Measurements from ENCODE around the gene CBLB. TPM values are rescaled to one million over a fixed set of nuclear protein-coding genes. Genes with fewer than 3 reads are reported as not detected.

Gene CBLB
- total and polyA plus RNA-seq, 9 donors, result 14.8 to 133 (median 40.5) TPM

DNA sequence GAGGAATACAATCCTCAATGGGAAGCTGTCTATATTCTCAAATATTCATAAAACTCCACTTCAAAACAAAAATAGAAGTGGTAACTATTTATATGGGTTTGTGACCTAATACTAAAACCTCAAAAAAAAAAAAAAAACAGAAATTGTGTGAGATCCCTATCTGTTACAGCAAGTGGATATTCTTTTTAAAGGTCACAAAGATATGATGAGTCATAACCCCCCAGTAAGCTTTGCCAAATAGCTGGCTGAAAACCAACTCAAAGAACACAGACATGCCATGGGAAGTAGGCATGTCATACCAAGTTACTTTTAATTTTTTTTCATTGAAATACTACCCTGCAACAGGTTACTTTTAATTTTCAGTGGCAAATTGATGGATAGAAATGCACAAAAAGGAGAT lies 62.5 kb downstream of the CBLB start:
- no peaks in the 10 kb centered on the region for H3K27me3 ChIP-seq
- H3K9me3 ChIP-seq, result no peaks in the 10 kb centered on the region
- no peak for DNase-seq
- TF ChIP-seq POLR2A (IDR thresholded peaks at IDR 0.05), result no peak
- peaks cover 2% of the 10 kb centered on the region for H3K4me1 ChIP-seq (ENCODE audit: insufficient read depth)
- no peak overlapping the region for H3K27ac ChIP-seq
- no peaks in the 10 kb centered on the region for H3K36me3 ChIP-seq
- H3K4me3 ChIP-seq, result no peak overlapping the region
- intact Hi-C loops (cut with DNase I), result no loop called here

DNA sequence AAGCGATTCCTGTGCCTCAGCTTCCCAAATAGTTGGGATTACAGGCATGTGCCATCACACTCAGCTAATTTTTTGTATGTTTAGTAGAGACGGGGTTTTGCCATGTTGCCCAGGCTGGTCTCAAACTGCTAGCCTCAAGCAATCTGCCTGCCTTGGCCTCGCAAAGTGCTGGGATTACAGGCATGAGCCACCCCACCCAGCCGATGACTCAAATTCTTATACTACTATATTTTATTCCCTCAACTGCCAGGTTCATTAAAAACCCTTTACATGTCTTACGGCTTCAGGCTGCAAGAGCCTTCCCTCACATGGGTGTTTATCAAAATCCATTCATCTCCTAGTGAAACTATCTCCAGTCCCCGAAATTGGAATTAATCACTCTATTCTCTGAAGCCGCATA lies 63.4 kb downstream of the CBLB start:
- TF ChIP-seq POLR2A (IDR thresholded peaks at IDR 0.05) (no peak), EP300 (IDR thresholded peaks at IDR 0.05) (no peak)
- TF ChIP-seq, protein P1, sequence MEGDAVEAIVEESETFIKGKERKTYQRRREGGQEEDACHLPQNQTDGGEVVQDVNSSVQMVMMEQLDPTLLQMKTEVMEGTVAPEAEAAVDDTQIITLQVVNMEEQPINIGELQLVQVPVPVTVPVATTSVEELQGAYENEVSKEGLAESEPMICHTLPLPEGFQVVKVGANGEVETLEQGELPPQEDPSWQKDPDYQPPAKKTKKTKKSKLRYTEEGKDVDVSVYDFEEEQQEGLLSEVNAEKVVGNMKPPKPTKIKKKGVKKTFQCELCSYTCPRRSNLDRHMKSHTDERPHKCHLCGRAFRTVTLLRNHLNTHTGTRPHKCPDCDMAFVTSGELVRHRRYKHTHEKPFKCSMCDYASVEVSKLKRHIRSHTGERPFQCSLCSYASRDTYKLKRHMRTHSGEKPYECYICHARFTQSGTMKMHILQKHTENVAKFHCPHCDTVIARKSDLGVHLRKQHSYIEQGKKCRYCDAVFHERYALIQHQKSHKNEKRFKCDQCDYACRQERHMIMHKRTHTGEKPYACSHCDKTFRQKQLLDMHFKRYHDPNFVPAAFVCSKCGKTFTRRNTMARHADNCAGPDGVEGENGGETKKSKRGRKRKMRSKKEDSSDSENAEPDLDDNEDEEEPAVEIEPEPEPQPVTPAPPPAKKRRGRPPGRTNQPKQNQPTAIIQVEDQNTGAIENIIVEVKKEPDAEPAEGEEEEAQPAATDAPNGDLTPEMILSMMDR (IDR thresholded peaks at IDR 0.05), result no peak
- H3K36me3 ChIP-seq, result no peaks in the 10 kb centered on the region
- H3K9me3 ChIP-seq, result no peaks in the 10 kb centered on the region
- WGBS, 3 donors, result 89 to 90% (median 89%) methylated on average over 7 of the region's 7 CpGs
- peaks cover 2% of the 10 kb centered on the region for H3K4me1 ChIP-seq (ENCODE audit: insufficient read depth)
- no peak overlapping the region for H3K4me3 ChIP-seq
- H3K27ac ChIP-seq, result no peak overlapping the region
- DNase-seq, result no peak
- no peaks in the 10 kb centered on the region for H3K27me3 ChIP-seq
- intact Hi-C loops (cut with DNase I), result no loop called here

DNA sequence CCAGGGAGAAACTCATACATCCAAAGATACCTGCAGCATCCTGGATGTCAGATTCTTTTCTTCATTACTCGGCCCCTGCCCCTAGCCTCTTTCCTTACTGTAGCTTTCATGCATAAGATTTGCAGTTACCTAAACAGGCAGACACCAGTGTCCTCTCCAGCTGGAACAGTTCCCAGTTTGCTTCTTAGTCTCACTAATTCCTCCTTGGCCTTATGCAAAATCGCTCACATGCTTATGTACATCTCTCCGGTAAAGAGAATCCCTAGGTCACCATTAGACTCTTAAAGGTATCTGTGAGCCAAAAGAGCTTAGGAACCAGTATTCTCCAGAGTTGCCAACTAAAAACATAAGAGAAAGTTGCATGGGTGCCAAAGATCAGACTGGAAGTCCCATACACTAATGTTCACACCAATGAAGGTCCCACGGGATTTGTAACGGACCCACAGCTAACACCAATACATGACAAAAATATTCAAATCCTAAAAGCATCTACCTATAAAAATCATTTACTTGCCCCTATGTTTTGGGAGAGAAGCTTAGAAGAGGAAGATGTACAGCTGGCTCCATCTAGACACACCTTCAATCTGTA lies 66.6 kb downstream of the CBLB start:
- peaks cover 4% of the 10 kb centered on the region for H3K4me1 ChIP-seq (ENCODE audit: insufficient read depth)
- DNase-seq, result no peak
- no peak overlapping the region for H3K4me3 ChIP-seq
- intact Hi-C loops (cut with DNase I), result no loop called here
- no peaks in the 10 kb centered on the region for H3K27me3 ChIP-seq
- no peaks in the 10 kb centered on the region for H3K36me3 ChIP-seq
- TF ChIP-seq, protein P1 (IDR thresholded peaks at IDR 0.05), result no peak
- TF ChIP-seq POLR2A (IDR thresholded peaks at IDR 0.05), result no peak
- TF ChIP-seq EP300 (IDR thresholded peaks at IDR 0.05), result no peak
- no peaks in the 10 kb centered on the region for H3K9me3 ChIP-seq
- 93 to 94% (median 94%) methylated on average over 5 of the region's 5 CpGs for WGBS, 3 donors
- no peak overlapping the region for H3K27ac ChIP-seq

DNA sequence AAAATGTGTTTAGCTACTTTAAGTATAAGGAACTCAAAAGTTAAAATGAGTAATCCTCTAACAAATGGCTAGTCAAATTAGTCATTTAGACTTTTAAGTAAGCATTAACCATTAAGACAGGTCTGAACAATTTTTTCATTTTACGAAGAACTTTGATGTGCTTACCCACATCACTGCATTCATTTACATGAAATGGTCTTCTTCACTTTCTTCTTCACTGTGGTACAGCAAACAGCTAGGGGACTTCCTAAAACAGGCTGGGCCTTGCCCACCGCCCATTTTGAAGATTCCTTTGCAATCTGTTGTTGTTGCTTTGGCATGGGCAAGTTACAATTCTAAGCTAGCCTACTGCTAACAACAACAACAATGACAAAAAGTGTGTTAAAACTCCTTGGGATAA lies 67.4 kb downstream of the CBLB start:
- DNase-seq, result no peak
- Histone ChIP-seq H3K36me3 (no peaks in the 10 kb centered on the region), H3K27ac (no peak overlapping the region), H3K9me3 (no peaks in the 10 kb centered on the region), H3K4me1 (ENCODE audit: insufficient read depth) (peaks cover 4% of the 10 kb centered on the region), H3K27me3 (no peaks in the 10 kb centered on the region), H3K4me3 (no peak overlapping the region)
- TF ChIP-seq POLR2A (IDR thresholded peaks at IDR 0.05) (no peak), EP300 (IDR thresholded peaks at IDR 0.05) (no peak)
- TF ChIP-seq, protein P1 (IDR thresholded peaks at IDR 0.05), result no peak
- intact Hi-C loops (cut with DNase I), result no loop called here
- 88 to 94% (median 93%) methylated on average over 2 of the region's 2 CpGs for WGBS, 3 donors

DNA sequence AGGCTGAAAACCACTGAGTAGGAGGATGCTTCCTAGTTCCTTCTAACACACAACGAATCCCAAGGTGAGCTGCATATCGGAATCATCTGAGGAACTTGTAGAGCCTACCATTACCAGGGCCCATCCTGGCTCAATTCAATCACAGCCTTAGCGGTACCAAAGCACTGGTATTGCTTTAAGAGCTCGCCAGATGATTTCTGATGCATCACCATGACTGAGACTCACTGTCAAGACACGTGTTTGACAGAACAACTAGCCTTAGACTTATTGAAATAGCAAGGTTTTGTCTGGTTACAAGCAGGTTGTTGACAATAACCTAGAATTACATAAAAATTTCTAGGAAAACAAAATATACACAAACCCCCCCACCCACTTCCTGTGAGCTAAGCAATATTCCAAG lies 68.5 kb downstream of the CBLB start:
- Histone ChIP-seq H3K4me3 (no peak overlapping the region), H3K9me3 (no peaks in the 10 kb centered on the region), H3K27ac (no peak overlapping the region), H3K27me3 (no peaks in the 10 kb centered on the region), H3K36me3 (no peaks in the 10 kb centered on the region), H3K4me1 (ENCODE audit: insufficient read depth) (peaks cover 4% of the 10 kb centered on the region)
- 46 to 61% (median 59%) methylated on average over 5 of the region's 5 CpGs for WGBS, 3 donors
- TF ChIP-seq, protein P1 (IDR thresholded peaks at IDR 0.05), result no peak
- TF ChIP-seq EP300 (IDR thresholded peaks at IDR 0.05) (no peak), POLR2A (IDR thresholded peaks at IDR 0.05) (no peak)
- no peak for DNase-seq
- intact Hi-C loops (cut with DNase I), result no loop called here

All from ovary (tissue), 9 donors.